BLaER1 (cell line): ENCODE results near the gene PIAS4.
"Not testable (repeated sequence)": the region's sequence is repeated elsewhere in the genome, so short reads cannot be mapped to it uniquely, and the experiment has no call there.

Experiments used
- H3K27ac ChIP-seq: shearing (Covaris generic); formaldehyde crosslinking; 2 replicates; pipeline ENCODE4 v1.8.1; 2022
- H3K27me3 ChIP-seq: shearing (Covaris generic); formaldehyde crosslinking; 2 replicates; pipeline ENCODE4 v1.8.1; 2022
- H3K36me3 ChIP-seq: shearing (Covaris generic); formaldehyde crosslinking; 2 replicates; pipeline ENCODE4 v1.8.1; 2022
- H3K4me1 ChIP-seq: shearing (Covaris generic); formaldehyde crosslinking; 2 replicates; pipeline ENCODE4 v1.8.1; 2022
- H3K4me2 ChIP-seq: shearing (Covaris generic); formaldehyde crosslinking; 2 replicates; pipeline ENCODE4 v1.8.1; 2022
- H3K4me3 ChIP-seq: shearing (Covaris generic); formaldehyde crosslinking; 2 replicates; pipeline ENCODE4 v1.8.1; 2022
- H3K9ac ChIP-seq: shearing (Covaris generic); formaldehyde crosslinking; 2 replicates; pipeline ENCODE4 v1.8.1; 2022
- H3K9me3 ChIP-seq: shearing (Covaris generic); formaldehyde crosslinking; 2 replicates; pipeline ENCODE4 v1.8.1; 2022
- H4K20me1 ChIP-seq: shearing (Covaris generic); formaldehyde crosslinking; 2 replicates; pipeline ENCODE4 v1.8.1; 2022
- Cebpa-rat ChIP-seq: shearing (Covaris generic); IDR thresholded peaks from 2 replicates; pipeline ENCODE4 v1.8.1; 2022

Gene PIAS4

GRCh38 chr19:3983542-3983914 is 24.0 kb upstream of the PIAS4 start:
- Histone ChIP-seq H3K36me3 (peaks cover 62% of the 10 kb centered on the region), H3K4me1 (peaks cover 81% of the 10 kb centered on the region), H3K27ac (peak overlapping the region; percentile 98), H3K27me3 (no peaks in the 10 kb centered on the region), H3K4me2 (peak overlapping the region; percentile 99), H3K4me3 (peak overlapping the region; percentile 97), H3K9ac (peak overlapping the region; percentile 100), H3K9me3 (no peaks in the 10 kb centered on the region), H4K20me1 (peaks cover 67% of the 10 kb centered on the region)
- no peak for TF ChIP-seq Cebpa-rat

GRCh38 chr19:3983936-3984583 is 23.5 kb upstream of the PIAS4 start:
- TF ChIP-seq Cebpa-rat, result peak; percentile 91
- H3K36me3 ChIP-seq, result peaks cover 57% of the 10 kb centered on the region
- H3K9ac ChIP-seq, result peak overlapping the region; percentile 100

GRCh38 chr19:3984584-3984907 is 23.0 kb upstream of the PIAS4 start:
- TF ChIP-seq Cebpa-rat, result no peak
- peak overlapping the region; percentile 98 for H3K27ac ChIP-seq
- peaks cover 52% of the 10 kb centered on the region for H3K36me3 ChIP-seq
- no peaks in the 10 kb centered on the region for H3K9me3 ChIP-seq
- peaks cover 72% of the 10 kb centered on the region for H3K4me1 ChIP-seq
- H3K27me3 ChIP-seq, result no peaks in the 10 kb centered on the region
- peak overlapping the region; percentile 100 for H3K9ac ChIP-seq
- H3K4me2 ChIP-seq, result peak overlapping the region; percentile 99
- peak overlapping the region; percentile 97 for H3K4me3 ChIP-seq
- peaks cover 57% of the 10 kb centered on the region for H4K20me1 ChIP-seq

More at GRCh38 chr19:3983936-3984583, 23.5 kb upstream of the PIAS4 start:
- Histone ChIP-seq H3K4me3 (peak overlapping the region; percentile 97), H4K20me1 (peaks cover 62% of the 10 kb centered on the region), H3K4me1 (peaks cover 77% of the 10 kb centered on the region), H3K27ac (peak overlapping the region; percentile 98), H3K4me2 (peak overlapping the region; percentile 99), H3K27me3 (no peaks in the 10 kb centered on the region), H3K9me3 (no peaks in the 10 kb centered on the region)

- Histone ChIP-seq H3K9me3 (no peaks in the 10 kb centered on the region), H3K27me3 (no peaks in the 10 kb centered on the region), H3K36me3 (peaks cover 46% of the 10 kb centered on the region), H4K20me1 (peaks cover 51% of the 10 kb centered on the region), H3K4me2 (peak within 1 kb of the TSS; percentile 99), H3K4me3 (peak within 1 kb of the TSS; percentile 97), H3K4me1 (peaks cover 66% of the 10 kb centered on the region), H3K27ac (peak within 1 kb of the TSS; percentile 98), H3K9ac (peak within 1 kb of the TSS; percentile 100)
- TF ChIP-seq Cebpa-rat, result no peak
Observed at GRCh38 chr19:3984908-3985642, 22.5 kb upstream of the PIAS4 start, which contains the start of gene EEF2. Gene EEF2, minus strand, starts transcription at chr19:3985463. Its CDS starts 83 bp downstream, at chr19:3985380.

GRCh38 chr19:3985643-3986259 is 21.8 kb upstream of the PIAS4 start:
- H3K9me3 ChIP-seq, result no peaks in the 10 kb centered on the region
- peak overlapping the region; percentile 100 for H3K9ac ChIP-seq
- H3K4me1 ChIP-seq, result peaks cover 60% of the 10 kb centered on the region
- H3K27me3 ChIP-seq, result no peaks in the 10 kb centered on the region
- no peak for TF ChIP-seq Cebpa-rat
- H4K20me1 ChIP-seq, result peaks cover 45% of the 10 kb centered on the region
- H3K36me3 ChIP-seq, result peaks cover 40% of the 10 kb centered on the region
- H3K27ac ChIP-seq, result peak overlapping the region; percentile 98
- H3K4me2 ChIP-seq, result peak overlapping the region; percentile 98
- peak overlapping the region; percentile 97 for H3K4me3 ChIP-seq

GRCh38 chr19:3986260-3987041 is 21.1 kb upstream of the PIAS4 start:
- Histone ChIP-seq H3K9me3 (no peaks in the 10 kb centered on the region), H4K20me1 (peaks cover 38% of the 10 kb centered on the region), H3K9ac (peak overlapping the region; percentile 100), H3K4me1 (peaks cover 53% of the 10 kb centered on the region), H3K27me3 (no peaks in the 10 kb centered on the region), H3K27ac (peak overlapping the region; percentile 98), H3K36me3 (peaks cover 33% of the 10 kb centered on the region), H3K4me2 (peak overlapping the region; percentile 98), H3K4me3 (peak overlapping the region; percentile 97)
- no peak for TF ChIP-seq Cebpa-rat

GRCh38 chr19:3987619-3988371 is 19.7 kb upstream of the PIAS4 start:
- Histone ChIP-seq H4K20me1 (peaks cover 24% of the 10 kb centered on the region), H3K4me3 (peak overlapping the region; percentile 97), H3K4me1 (peaks cover 39% of the 10 kb centered on the region), H3K27ac (peak overlapping the region; percentile 98; the same call in 1 of the 2 replicates), H3K4me2 (peak overlapping the region; percentile 98), H3K27me3 (no peaks in the 10 kb centered on the region), H3K9me3 (no peaks in the 10 kb centered on the region), H3K36me3 (peaks cover 19% of the 10 kb centered on the region), H3K9ac (peak overlapping the region; percentile 100; the same call in 1 of the 2 replicates)
- no peak for TF ChIP-seq Cebpa-rat

GRCh38 chr19:3990815-3991117 is 16.8 kb upstream of the PIAS4 start:
- Histone ChIP-seq H4K20me1 (no peaks in the 10 kb centered on the region), H3K4me2 (no peak overlapping the region; the same call in 1 of the 2 replicates), H3K4me3 (no peak overlapping the region), H3K36me3 (no peaks in the 10 kb centered on the region), H3K9ac (no peak overlapping the region), H3K27ac (peak overlapping the region; percentile 31; the same call in 1 of the 2 replicates), H3K9me3 (no peaks in the 10 kb centered on the region), H3K27me3 (no peaks in the 10 kb centered on the region), H3K4me1 (peaks cover 23% of the 10 kb centered on the region)
- no peak for TF ChIP-seq Cebpa-rat

GRCh38 chr19:3995607-3996006 is 11.9 kb upstream of the PIAS4 start:
- H3K4me1 ChIP-seq, result peaks cover 8% of the 10 kb centered on the region
- no peaks in the 10 kb centered on the region for H4K20me1 ChIP-seq
- H3K36me3 ChIP-seq, result no peaks in the 10 kb centered on the region
- no peak overlapping the region for H3K4me2 ChIP-seq
- no peak overlapping the region for H3K27ac ChIP-seq
- H3K9ac ChIP-seq, result no peak overlapping the region
- H3K4me3 ChIP-seq, result no peak overlapping the region
- no peaks in the 10 kb centered on the region for H3K27me3 ChIP-seq
- no peak for TF ChIP-seq Cebpa-rat
- H3K9me3 ChIP-seq, result no peaks in the 10 kb centered on the region

- not testable (repeated sequence) for H3K36me3 ChIP-seq, H3K4me1 ChIP-seq, H3K9me3 ChIP-seq, H3K9ac ChIP-seq, H3K27ac ChIP-seq, H4K20me1 ChIP-seq, H3K27me3 ChIP-seq, H3K4me3 ChIP-seq, H3K4me2 ChIP-seq
Observed at GRCh38 chr19:3998667-3999412, 8.7 kb upstream of the PIAS4 start.

- H3K27ac ChIP-seq, H3K27me3 ChIP-seq, H3K36me3 ChIP-seq, H3K4me1 ChIP-seq, H3K9me3 ChIP-seq, H3K4me2 ChIP-seq, H4K20me1 ChIP-seq, H3K9ac ChIP-seq, H3K4me3 ChIP-seq: not testable (repeated sequence)
Observed at GRCh38 chr19:4000798-4001197, 6.7 kb upstream of the PIAS4 start.

- not testable (repeated sequence) for H3K4me2 ChIP-seq, H3K27ac ChIP-seq, H3K4me3 ChIP-seq, H3K27me3 ChIP-seq, H3K9ac ChIP-seq, H3K9me3 ChIP-seq
- Histone ChIP-seq H3K4me1 (peaks cover 31% of the 10 kb centered on the region), H3K36me3 (peaks cover 13% of the 10 kb centered on the region), H4K20me1 (peaks cover 26% of the 10 kb centered on the region)
Observed at GRCh38 chr19:4005436-4005835, 2.1 kb upstream of the PIAS4 start.
